Central memory CD8-positive, alpha-beta T cell (primary cell): Measurements from ENCODE around the gene TMEM190.
A peak's percentile ranks its signal among the peaks of the same experiment; 100 is the strongest.
"Not testable (repeated sequence)": the region's sequence is repeated elsewhere in the genome, so short reads cannot be mapped to it uniquely, and the experiment has no call there.

ENCODE experiments used
- ATAC-seq: fragments of 150-1000 bp; cut with Tn5 transposase; replicated peaks from 2 replicates; pipeline ENCODE4 v1.10.0; 2022; ENCODE audit warnings: mild to moderate bottlenecking, moderate FRiP score, moderate number of reproducible peaks; ENCODE audit not compliant: poor library complexity, severe bottlenecking; ENCODE audit errors: extremely low read depth
- DNase-seq, 2 donors: peaks; one replicate each; pipeline ENCODE4 v3.0.0; 2021; ENCODE audit warnings: low spot score in 2 of 2
- H3K27ac Mint-ChIP-seq: one replicate; pipeline ENCODE4 v1.8.0; 2022; ENCODE audit warnings: low read depth, mild to moderate bottlenecking, moderate library complexity, mixed read lengths
- H3K27me3 Mint-ChIP-seq: one replicate; pipeline ENCODE4 v1.8.0; 2022; ENCODE audit warnings: mixed read lengths
- H3K36me3 Mint-ChIP-seq: one replicate; pipeline ENCODE4 v1.8.0; 2022; ENCODE audit warnings: mild to moderate bottlenecking, moderate library complexity, mixed read lengths; ENCODE audit not compliant: insufficient read depth
- H3K4me1 Mint-ChIP-seq: one replicate; pipeline ENCODE4 v1.8.0; 2022; ENCODE audit warnings: mixed read lengths
- H3K4me3 Mint-ChIP-seq: one replicate; pipeline ENCODE4 v1.8.0; 2022; ENCODE audit warnings: mild to moderate bottlenecking, moderate library complexity, mixed read lengths
- H3K9me3 Mint-ChIP-seq: one replicate; pipeline ENCODE4 v1.8.0; 2022; ENCODE audit warnings: mixed read lengths

The TMEM190 gene

DNA sequence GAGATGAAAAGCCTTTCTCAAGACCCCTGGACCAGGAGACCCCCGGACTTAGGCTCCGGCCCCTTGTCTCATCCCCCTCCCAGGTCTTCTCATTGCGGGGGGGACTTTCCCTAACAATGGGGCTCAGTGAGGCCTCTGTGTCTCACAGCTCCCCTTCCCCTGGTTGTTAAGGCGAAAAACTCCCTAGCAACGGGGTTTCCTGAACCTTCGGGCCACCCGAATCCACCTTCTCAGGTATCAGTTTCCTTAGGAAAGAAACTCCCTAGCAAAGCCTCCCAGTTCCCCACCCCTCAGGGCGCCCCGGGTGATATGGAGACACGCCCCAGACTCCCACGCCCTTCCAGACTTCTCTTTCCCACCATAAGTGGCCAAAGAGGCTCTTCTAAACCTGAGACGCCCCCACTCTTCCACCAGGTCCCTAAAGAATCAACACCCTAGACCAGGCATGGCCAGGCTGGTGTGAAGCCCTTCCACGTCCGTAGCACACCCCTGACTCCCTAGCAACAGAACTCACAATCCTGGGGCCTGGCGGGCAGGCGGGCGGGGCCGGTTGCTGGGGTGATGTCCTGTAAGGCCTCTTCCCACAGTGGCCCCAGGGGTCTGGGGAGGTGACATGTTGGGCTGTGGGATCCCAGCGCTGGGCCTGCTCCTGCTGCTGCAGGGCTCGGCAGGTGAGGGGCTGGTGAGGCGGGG, at the start of gene TMEM190:
Gene TMEM190 (plus strand): TSS at position 586 of the 693 bp plus-strand sequence. CDS start 28 bp downstream, at position 614.
- H3K36me3 Mint-ChIP-seq: peaks cover 4% of the 10 kb centered on the region
- H3K4me1 Mint-ChIP-seq: peaks cover 7% of the 10 kb centered on the region
- no peaks in the 10 kb centered on the region for H3K9me3 Mint-ChIP-seq
- H3K4me3 Mint-ChIP-seq: no peak within 1 kb of the TSS
- H3K27me3 Mint-ChIP-seq: peaks cover 37% of the 10 kb centered on the region
- no peak within 1 kb of the TSS for H3K27ac Mint-ChIP-seq
- no peak for DNase-seq
- ATAC-seq: no peak

DNA sequence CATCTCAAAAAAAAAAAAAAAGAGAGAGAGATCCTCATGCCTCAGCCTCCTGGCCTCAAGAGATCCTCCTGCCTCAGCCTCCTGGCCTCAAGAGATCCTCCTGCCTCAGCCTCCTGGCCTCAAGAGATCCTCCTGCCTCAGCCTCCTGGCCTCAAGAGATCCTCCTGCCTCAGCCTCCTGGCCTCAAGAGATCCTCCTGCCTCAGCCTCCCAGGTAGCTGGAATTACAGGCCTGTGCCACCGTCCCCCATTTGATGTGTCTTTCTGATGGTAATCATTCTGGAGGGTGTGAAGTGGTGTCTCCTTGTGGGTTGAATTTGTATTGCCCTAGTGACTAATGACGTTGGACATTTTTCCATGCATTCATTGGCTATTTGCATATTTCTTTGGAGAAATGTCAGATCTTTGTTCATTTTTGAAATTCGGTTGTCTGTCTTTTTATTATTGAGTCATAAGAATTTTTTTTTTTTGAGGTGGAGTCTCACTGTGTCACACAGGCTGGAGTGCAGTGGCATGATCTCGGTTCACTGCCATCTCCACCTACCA, 47.8 kb upstream of the TMEM190 start:
- not testable (repeated sequence) for H3K9me3 Mint-ChIP-seq, H3K27ac Mint-ChIP-seq, DNase-seq, ATAC-seq, H3K4me1 Mint-ChIP-seq, H3K36me3 Mint-ChIP-seq, H3K4me3 Mint-ChIP-seq
- peaks cover 25% of the 10 kb centered on the region for H3K27me3 Mint-ChIP-seq

DNA sequence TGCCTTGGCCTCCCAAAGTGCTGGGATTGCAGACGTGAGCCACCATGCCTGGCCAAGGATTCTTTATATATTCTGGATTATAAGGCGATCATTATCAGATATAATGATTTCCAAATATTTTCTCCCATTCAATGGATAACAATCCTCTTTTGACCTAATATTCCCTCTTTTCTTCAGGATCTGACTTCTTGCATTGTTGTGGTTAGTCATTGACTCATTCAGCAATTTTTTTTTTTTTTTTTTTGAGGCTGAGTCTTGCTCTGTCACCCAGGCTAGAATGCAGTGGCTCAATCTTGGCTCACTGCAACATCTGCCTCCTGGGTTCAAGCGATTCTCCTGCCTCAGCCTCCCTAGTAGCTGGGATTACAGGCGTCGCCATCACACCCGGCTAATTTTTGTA, 46.8 kb upstream of the TMEM190 start:
- not testable (repeated sequence) for ATAC-seq, H3K9me3 Mint-ChIP-seq, H3K4me3 Mint-ChIP-seq, H3K36me3 Mint-ChIP-seq, H3K27ac Mint-ChIP-seq, H3K4me1 Mint-ChIP-seq, DNase-seq
- peaks cover 34% of the 10 kb centered on the region for H3K27me3 Mint-ChIP-seq

DNA sequence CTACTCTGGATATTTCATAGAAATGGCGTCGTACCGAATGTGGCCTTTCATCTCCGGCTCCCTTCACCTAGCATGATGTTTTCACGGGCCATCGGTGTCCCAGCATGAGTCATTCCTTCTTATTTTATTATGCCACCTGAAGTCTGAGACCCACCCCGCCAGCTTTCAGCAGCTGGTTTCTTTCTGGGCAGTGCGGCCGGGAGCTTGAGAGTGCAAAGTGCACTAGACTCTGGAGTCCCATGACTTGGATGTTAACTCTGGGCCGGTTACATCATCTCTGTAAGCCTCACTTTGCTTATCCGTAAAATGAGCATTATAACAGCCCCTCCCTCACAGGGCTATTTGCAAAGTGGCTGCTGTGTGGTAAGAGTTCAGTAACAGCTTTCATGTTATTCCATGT, 42.8 kb upstream of the TMEM190 start:
- H3K9me3 Mint-ChIP-seq: no peaks in the 10 kb centered on the region
- no peak for ATAC-seq
- H3K4me3 Mint-ChIP-seq: no peak overlapping the region
- peaks cover 52% of the 10 kb centered on the region for H3K27me3 Mint-ChIP-seq
- H3K4me1 Mint-ChIP-seq: peaks cover 8% of the 10 kb centered on the region
- H3K27ac Mint-ChIP-seq: no peak overlapping the region
- peaks cover 20% of the 10 kb centered on the region for H3K36me3 Mint-ChIP-seq
- DNase-seq: no peak

DNA sequence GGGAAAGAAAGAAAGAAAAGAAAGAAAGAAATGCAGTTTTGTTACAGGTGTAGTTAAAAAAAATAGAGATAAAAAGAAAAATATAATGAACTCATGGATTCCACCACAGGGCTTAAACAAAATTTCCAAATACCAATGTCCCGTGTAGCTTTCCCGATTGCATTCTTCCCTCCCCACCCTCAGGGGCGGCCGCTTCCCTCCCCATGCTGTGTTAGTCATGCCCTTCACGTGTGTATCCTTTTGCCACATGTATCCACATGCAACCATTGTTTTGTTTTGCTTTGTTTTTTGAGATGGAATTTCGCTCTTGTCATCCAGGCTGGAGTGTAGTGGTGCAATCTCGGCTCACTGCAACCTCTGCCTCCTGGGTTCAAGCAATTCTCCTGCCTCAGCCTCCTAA, 40.5 kb upstream of the TMEM190 start:
- Mint-ChIP-seq H3K4me3 (no peak overlapping the region), H3K9me3 (no peaks in the 10 kb centered on the region), H3K36me3 (peaks cover 35% of the 10 kb centered on the region), H3K27me3 (peaks cover 52% of the 10 kb centered on the region), H3K4me1 (peaks cover 27% of the 10 kb centered on the region), H3K27ac (no peak overlapping the region)
- DNase-seq: no peak
- ATAC-seq: no peak

DNA sequence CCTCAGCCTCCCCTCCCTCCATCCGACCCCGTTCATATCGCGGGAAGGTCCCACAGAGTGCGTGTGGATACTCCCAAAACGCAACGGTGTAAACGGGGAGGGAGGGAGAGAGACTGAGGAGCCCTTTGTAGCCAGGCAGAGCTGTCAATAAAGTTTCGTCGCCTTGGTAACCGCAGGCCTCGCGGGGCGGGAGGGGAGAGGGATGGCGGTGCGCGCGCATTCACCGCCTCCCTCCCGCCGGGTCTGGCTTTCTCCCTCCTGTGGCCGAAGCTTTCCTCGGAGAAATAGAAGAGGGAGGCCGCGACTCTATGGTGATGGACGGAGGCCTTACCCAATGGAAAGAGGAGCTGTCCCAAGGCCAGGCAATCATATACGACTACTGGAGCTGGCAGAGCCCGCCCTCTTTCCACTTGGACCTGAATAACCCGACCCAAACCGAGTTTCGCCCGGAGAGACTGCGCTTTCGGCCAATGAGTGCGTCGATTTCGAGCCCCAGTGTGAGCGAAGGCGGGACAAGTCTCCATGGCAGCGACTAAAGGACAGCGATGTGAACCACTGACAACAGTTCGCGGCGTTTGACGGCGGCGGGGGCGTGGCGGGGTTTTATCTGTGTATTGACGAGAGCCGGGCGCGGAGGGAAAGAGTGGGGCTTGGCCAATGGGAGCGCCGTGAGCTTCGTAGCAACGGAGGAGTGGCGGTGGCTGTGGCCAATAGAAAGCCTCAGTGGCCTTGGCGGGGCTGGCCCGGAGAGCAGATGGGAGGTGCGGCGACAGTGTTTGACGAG, 37.3 kb upstream of the TMEM190 start, which contains the start of gene KMT5C:
Gene KMT5C (plus strand): TSS at position 772 of the 784 bp plus-strand sequence. CDS start 2,061 bp downstream, outside the sequence.
- Mint-ChIP-seq H3K36me3 (peaks cover 33% of the 10 kb centered on the region), H3K4me1 (peaks cover 33% of the 10 kb centered on the region), H3K27ac (peak within 1 kb of the TSS; percentile 99), H3K4me3 (peak within 1 kb of the TSS; percentile 78), H3K27me3 (peaks cover 31% of the 10 kb centered on the region), H3K9me3 (no peaks in the 10 kb centered on the region)
- ATAC-seq (peak; percentile 77), DNase-seq (peak; percentile 99 to 100)

DNA sequence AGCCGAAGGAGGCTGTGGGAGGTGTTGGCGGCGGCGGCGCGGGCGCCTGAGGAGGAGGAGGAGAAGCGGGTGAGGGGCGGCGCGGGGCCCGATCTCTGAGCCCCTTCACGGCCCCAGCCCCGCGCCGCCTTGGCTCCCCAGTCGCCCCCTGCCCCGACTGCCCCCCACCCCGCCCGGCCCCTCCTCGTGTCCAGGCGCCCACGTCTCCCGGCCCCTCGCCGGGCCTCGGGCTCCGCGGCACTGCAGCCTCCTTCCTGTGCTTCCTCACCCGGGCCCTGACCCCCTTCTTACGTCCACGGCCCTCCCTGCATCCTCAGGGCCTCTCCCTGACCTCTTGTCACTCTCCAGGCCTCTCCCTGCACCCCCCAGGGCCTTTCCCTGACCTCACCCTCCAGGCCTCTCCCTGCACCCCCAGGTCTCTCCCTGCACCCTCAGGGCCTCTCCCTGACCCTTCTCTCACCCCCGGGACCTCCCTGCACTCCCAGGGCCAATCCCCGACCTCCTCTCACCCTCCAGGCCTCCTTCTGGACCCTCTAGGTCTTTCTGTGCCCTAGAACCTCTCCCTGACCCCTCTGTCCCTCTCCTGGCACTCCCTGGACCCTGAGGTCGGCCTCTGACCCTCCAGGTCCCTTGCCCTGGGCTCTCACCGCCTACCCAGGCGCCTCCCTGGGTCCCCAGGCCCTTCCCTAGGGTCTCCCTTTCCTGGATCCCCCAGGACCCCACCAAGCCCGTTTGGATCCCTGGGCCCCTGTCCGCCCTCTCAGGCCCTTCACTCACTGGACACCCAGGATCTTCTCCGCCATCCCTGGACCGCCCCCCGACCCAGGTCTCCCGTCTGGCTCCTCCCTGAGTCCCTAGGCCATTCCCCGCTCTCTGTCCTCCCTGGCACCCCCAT, 36.5 kb upstream of the TMEM190 start:
- DNase-seq (peak in 1 of 2 donors; percentile 35), ATAC-seq (no peak)
- Mint-ChIP-seq H3K4me3 (peak overlapping the region; percentile 78), H3K4me1 (peaks cover 37% of the 10 kb centered on the region), H3K9me3 (no peaks in the 10 kb centered on the region), H3K36me3 (peaks cover 35% of the 10 kb centered on the region), H3K27me3 (peaks cover 22% of the 10 kb centered on the region), H3K27ac (peak overlapping the region; percentile 99)

DNA sequence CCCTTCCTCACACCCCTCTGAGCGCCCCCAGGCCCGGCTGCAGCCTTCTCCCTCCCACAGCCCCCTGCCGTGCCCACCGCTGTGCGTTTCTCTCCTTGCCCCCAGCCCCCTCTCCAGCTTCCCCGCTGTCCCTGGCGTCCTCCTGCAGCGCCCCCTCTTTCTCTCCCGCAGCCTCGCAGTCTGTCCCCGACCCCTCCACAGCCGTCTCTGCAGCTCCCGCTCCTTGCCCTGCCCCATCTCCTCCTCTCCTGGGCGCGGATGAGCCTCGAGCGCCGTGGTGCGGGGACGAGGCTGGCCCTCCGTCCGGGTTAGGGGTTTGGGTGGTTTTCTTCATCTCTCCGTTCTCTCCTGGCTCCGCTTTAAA, 35.9 kb upstream of the TMEM190 start:
- H3K9me3 Mint-ChIP-seq: no peaks in the 10 kb centered on the region
- H3K27me3 Mint-ChIP-seq: peaks cover 16% of the 10 kb centered on the region
- DNase-seq: no peak
- H3K4me3 Mint-ChIP-seq: peak overlapping the region; percentile 78
- ATAC-seq: no peak
- H3K4me1 Mint-ChIP-seq: peaks cover 42% of the 10 kb centered on the region
- peak overlapping the region; percentile 99 for H3K27ac Mint-ChIP-seq
- H3K36me3 Mint-ChIP-seq: peaks cover 37% of the 10 kb centered on the region

DNA sequence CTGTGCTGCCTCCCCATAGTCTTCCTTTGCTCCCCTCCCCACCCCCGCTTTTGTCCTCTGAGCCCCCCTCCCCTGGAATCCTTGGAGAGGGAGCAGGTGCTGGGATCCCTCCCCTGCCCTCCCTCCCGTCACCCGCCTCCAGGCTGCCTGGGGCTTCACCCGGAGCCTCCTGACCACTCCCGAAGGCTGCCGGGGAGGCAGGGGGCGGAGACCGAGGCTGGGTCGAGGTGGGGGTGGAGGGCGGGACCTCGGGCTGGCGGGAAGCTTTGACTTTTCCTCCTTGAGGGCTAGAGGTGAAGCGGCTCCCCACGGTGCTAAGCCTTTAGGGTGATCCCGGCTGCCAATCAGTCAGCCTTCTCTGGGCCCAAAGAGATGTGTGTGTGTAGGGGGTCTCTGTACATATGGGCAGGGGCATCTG, 35.4 kb upstream of the TMEM190 start:
- Mint-ChIP-seq H3K27me3 (peaks cover 12% of the 10 kb centered on the region), H3K9me3 (no peaks in the 10 kb centered on the region), H3K27ac (peak overlapping the region; percentile 99), H3K4me3 (peak overlapping the region; percentile 78), H3K36me3 (peaks cover 37% of the 10 kb centered on the region), H3K4me1 (peaks cover 42% of the 10 kb centered on the region)
- DNase-seq (no peak), ATAC-seq (no peak)

DNA sequence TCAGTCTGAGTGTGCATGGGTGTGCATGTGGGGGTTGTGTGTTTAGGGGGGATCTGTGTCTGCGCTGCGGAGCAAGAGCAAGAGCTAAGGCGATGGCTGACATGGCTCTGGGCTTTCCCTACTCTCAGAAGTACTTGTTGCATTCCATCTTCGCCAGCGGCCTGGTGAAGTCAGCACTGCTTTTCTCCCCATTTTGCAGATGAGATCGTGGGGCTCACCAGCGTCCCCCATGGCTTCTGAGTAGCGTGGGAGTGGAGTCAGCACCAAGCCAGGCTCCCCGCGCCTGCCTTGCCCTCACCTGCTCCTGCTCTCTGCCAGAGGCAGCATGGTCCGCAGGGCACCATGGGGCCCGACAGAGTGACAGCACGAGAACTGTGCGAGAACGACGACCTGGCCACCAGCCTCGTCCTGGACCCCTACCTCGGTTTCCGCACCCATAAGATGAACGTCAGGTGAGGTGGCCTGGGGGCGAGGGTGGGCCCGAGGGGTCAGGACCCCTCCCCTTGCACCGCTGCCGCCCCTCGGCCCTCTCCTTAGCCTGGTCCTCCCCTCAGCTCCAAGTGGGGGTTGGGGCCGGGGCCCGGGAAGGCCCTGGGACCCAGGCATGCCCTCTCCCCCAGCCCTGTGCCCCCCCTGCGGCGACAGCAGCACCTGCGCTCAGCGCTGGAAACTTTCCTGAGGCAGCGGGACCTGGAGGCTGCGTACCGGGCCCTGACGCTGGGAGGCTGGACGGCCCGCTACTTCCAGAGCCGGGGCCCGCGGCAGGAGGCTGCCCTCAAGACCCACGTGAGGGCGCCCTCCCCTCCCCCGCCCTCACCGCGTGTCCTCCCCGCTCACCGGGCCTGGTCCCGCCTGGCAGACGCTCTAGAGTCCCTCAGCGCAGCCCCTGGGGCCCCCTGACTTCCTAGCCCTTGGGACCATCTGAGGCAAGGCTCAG, 34.8 kb upstream of the TMEM190 start:
- no peaks in the 10 kb centered on the region for H3K9me3 Mint-ChIP-seq
- H3K27ac Mint-ChIP-seq: peak overlapping the region; percentile 99
- H3K4me3 Mint-ChIP-seq: peak overlapping the region; percentile 78
- DNase-seq (no peak), ATAC-seq (no peak)
- peaks cover 5% of the 10 kb centered on the region for H3K27me3 Mint-ChIP-seq
- H3K4me1 Mint-ChIP-seq: peaks cover 42% of the 10 kb centered on the region
- peaks cover 36% of the 10 kb centered on the region for H3K36me3 Mint-ChIP-seq

DNA sequence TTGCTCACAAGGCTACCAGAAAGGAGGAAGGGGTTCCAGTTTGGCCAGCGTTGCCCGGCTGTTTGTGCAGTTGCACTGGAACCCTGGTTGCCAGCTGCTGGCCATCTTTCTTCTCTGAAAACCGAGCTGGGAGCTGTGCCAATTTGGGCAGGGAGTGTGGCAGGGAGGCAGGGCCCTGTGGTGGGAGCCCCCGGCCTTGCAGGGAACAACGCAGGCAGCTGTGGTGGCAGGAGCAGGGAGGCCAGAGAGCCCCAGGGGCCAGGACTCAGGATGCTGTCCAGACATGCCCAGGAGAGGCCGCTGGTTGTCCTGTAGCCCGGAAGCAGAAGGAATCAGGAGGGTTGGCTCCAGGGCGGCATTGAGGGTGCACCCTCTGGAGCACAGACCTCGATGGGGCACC, 32.2 kb upstream of the TMEM190 start:
- ATAC-seq (no peak), DNase-seq (no peak)
- Mint-ChIP-seq H3K27ac (no peak overlapping the region), H3K9me3 (no peaks in the 10 kb centered on the region), H3K36me3 (peaks cover 14% of the 10 kb centered on the region), H3K4me3 (no peak overlapping the region), H3K4me1 (peaks cover 31% of the 10 kb centered on the region), H3K27me3 (no peaks in the 10 kb centered on the region)
